ENCODE results near the gene PFKL. TPM values are rescaled to one million over a fixed set of nuclear protein-coding genes. Genes with fewer than 3 reads are reported as not detected.

The PFKL gene
- total and polyA plus RNA-seq, 2 experiments from 2014 or later: 199 to 239 TPM

GRCh38 chr21:44273046-44273445, 26.8 kb upstream of the PFKL start:
- no peaks in the 10 kb centered on the region for H3F3A ChIP-seq (ENCODE audit: insufficient read depth)
- no peak for DNase-seq
- no peak overlapping the region for H3K9ac ChIP-seq
- no peak overlapping the region for H2AFZ ChIP-seq
- H4K20me1 ChIP-seq (ENCODE audit: insufficient read depth): no peaks in the 10 kb centered on the region
- H3K27ac ChIP-seq: no peak overlapping the region
- no peaks in the 10 kb centered on the region for H3K9me3 ChIP-seq (ENCODE audit: low read depth)
- no peaks in the 10 kb centered on the region for H3K79me2 ChIP-seq (ENCODE audit: insufficient read depth)
- TF ChIP-seq EZH2 (IDR thresholded peaks at IDR 0.05; ENCODE audit: insufficient read depth, poor library complexity, severe bottlenecking): no peak
- no peak for TF ChIP-seq EZH2phosphoT487 (IDR thresholded peaks at IDR 0.05; ENCODE audit: insufficient read depth, low read depth)
- H3K4me2 ChIP-seq (ENCODE audit: unreplicated experiment): no peak overlapping the region
- 58 to 62% methylated on average over 7 of the region's 7 CpGs for WGBS, 2 experiments (ENCODE audit: low coverage in 1 of 2, low lambda C conversion rate in 2 of 2, missing lambda C conversion rate in 2 of 2)
- no peaks in the 10 kb centered on the region for H3K36me3 ChIP-seq (ENCODE audit: low read depth)
- no peak overlapping the region for H3K4me3 ChIP-seq
- H3K9me2 ChIP-seq (ENCODE audit: insufficient read depth): no peaks in the 10 kb centered on the region
- in situ Hi-C loops (cut with MboI): no loop called here
- H3K4me1 ChIP-seq (ENCODE audit: insufficient read depth): no peaks in the 10 kb centered on the region
- H3K27me3 ChIP-seq (replicated peaks; ENCODE audit: insufficient read depth): 0 out of 2 replicates have a peak, but pooled peaks cover 12% of the 10 kb centered on the region

- Histone ChIP-seq H4K20me1 (ENCODE audit: insufficient read depth) (no peaks in the 10 kb centered on the region), H3K36me3 (ENCODE audit: low read depth) (no peaks in the 10 kb centered on the region), H3K27ac (no peak overlapping the region), H3K9me2 (ENCODE audit: insufficient read depth) (no peaks in the 10 kb centered on the region), H3K4me1 (ENCODE audit: insufficient read depth) (no peaks in the 10 kb centered on the region), H3K4me3 (no peak overlapping the region), H3F3A (ENCODE audit: insufficient read depth) (no peaks in the 10 kb centered on the region), H3K27me3 (replicated peaks; ENCODE audit: insufficient read depth) (0 out of 2 replicates have a peak, but pooled peaks cover 11% of the 10 kb centered on the region), H3K4me2 (ENCODE audit: unreplicated experiment) (no peak overlapping the region), H3K9ac (no peak overlapping the region), H3K79me2 (ENCODE audit: insufficient read depth) (no peaks in the 10 kb centered on the region), H2AFZ (no peak overlapping the region), H3K9me3 (ENCODE audit: low read depth) (no peaks in the 10 kb centered on the region)
- 45% methylated on average over 5 of the region's 5 CpGs for WGBS, 2 experiments (ENCODE audit: low coverage in 1 of 2, low lambda C conversion rate in 2 of 2, missing lambda C conversion rate in 2 of 2)
- TF ChIP-seq EZH2phosphoT487 (IDR thresholded peaks at IDR 0.05; ENCODE audit: insufficient read depth, low read depth): no peak
- TF ChIP-seq EZH2 (IDR thresholded peaks at IDR 0.05; ENCODE audit: insufficient read depth, poor library complexity, severe bottlenecking): no peak
- DNase-seq: no peak
- in situ Hi-C loops (cut with MboI): no loop called here
These were observed 24.8 kb upstream of the PFKL start for GRCh38 chr21:44275041-44275440.

GRCh38 chr21:44279354-44280260, 20.2 kb upstream of the PFKL start:
- no peak overlapping the region for H3K9ac ChIP-seq
- no peaks in the 10 kb centered on the region for H3K4me1 ChIP-seq (ENCODE audit: insufficient read depth)
- H3F3A ChIP-seq (ENCODE audit: insufficient read depth): no peaks in the 10 kb centered on the region
- H2AFZ ChIP-seq: no peak overlapping the region
- no peaks in the 10 kb centered on the region for H3K79me2 ChIP-seq (ENCODE audit: insufficient read depth)
- 67 to 72% methylated on average over 19 of the region's 19 CpGs for WGBS, 2 experiments (ENCODE audit: low coverage in 1 of 2, low lambda C conversion rate in 2 of 2, missing lambda C conversion rate in 2 of 2)
- no peak overlapping the region for H3K4me2 ChIP-seq (ENCODE audit: unreplicated experiment)
- no peaks in the 10 kb centered on the region for H4K20me1 ChIP-seq (ENCODE audit: insufficient read depth)
- H3K4me3 ChIP-seq: no peak overlapping the region
- 0 out of 2 replicates have a peak, but pooled peaks cover 11% of the 10 kb centered on the region for H3K27me3 ChIP-seq (replicated peaks; ENCODE audit: insufficient read depth)
- H3K9me2 ChIP-seq (ENCODE audit: insufficient read depth): no peaks in the 10 kb centered on the region
- TF ChIP-seq EZH2 (IDR thresholded peaks at IDR 0.05; ENCODE audit: insufficient read depth, poor library complexity, severe bottlenecking): no peak
- TF ChIP-seq EZH2phosphoT487 (IDR thresholded peaks at IDR 0.05; ENCODE audit: insufficient read depth, low read depth): no peak
- no peak overlapping the region for H3K27ac ChIP-seq
- H3K36me3 ChIP-seq (ENCODE audit: low read depth): no peaks in the 10 kb centered on the region
- in situ Hi-C loops (cut with MboI): no loop called here
- no peaks in the 10 kb centered on the region for H3K9me3 ChIP-seq (ENCODE audit: low read depth)
- DNase-seq: no peak

GRCh38 chr21:44281801-44282200, 18.1 kb upstream of the PFKL start:
- Histone ChIP-seq H3K9me3 (ENCODE audit: low read depth) (no peaks in the 10 kb centered on the region), H3K27me3 (replicated peaks; ENCODE audit: insufficient read depth) (0 out of 2 replicates have a peak, but pooled peaks cover 3% of the 10 kb centered on the region), H3K9ac (no peak overlapping the region), H3K27ac (no peak overlapping the region), H2AFZ (no peak overlapping the region), H3K36me3 (ENCODE audit: low read depth) (no peaks in the 10 kb centered on the region), H3K79me2 (ENCODE audit: insufficient read depth) (no peaks in the 10 kb centered on the region), H3K4me2 (ENCODE audit: unreplicated experiment) (no peak overlapping the region), H3K4me1 (ENCODE audit: insufficient read depth) (no peaks in the 10 kb centered on the region), H3K9me2 (ENCODE audit: insufficient read depth) (no peaks in the 10 kb centered on the region), H3F3A (ENCODE audit: insufficient read depth) (no peaks in the 10 kb centered on the region), H4K20me1 (ENCODE audit: insufficient read depth) (no peaks in the 10 kb centered on the region), H3K4me3 (no peak overlapping the region)
- in situ Hi-C loops (cut with MboI): no loop called here
- TF ChIP-seq EZH2phosphoT487 (IDR thresholded peaks at IDR 0.05; ENCODE audit: insufficient read depth, low read depth) (no peak), EZH2 (IDR thresholded peaks at IDR 0.05; ENCODE audit: insufficient read depth, poor library complexity, severe bottlenecking) (no peak)
- 72 to 73% methylated on average over 9 of the region's 9 CpGs for WGBS, 2 experiments (ENCODE audit: low coverage in 1 of 2, low lambda C conversion rate in 2 of 2, missing lambda C conversion rate in 2 of 2)
- no peak for DNase-seq
